ENCODE measurements around the gene KCNJ9. TPM values are rescaled to one million over a fixed set of nuclear protein-coding genes. Genes with fewer than 3 reads are reported as not detected.

The KCNJ9 gene
- total RNA-seq, 1 donor from 2014 or later = not detected

- Histone ChIP-seq H3K27me3 (ENCODE audit: control insufficient read depth, insufficient read depth, low read length) (peaks cover 28% of the 10 kb centered on the region), H3K4me3 (ENCODE audit: low read depth, low read length) (no peak overlapping the region), H3K36me3 (ENCODE audit: control insufficient read depth, insufficient read depth, low read length) (no peaks in the 10 kb centered on the region)
- no peak for DNase-seq (ENCODE audit: low read depth)
- TF ChIP-seq CTCF (IDR thresholded peaks at IDR 0.05; ENCODE audit: insufficient read depth, low read length, poor library complexity, severe bottlenecking) = no peak
Measured at GRCh38 chr1:160086456-160086892, 5.1 kb downstream of the KCNJ9 start.

DNA sequence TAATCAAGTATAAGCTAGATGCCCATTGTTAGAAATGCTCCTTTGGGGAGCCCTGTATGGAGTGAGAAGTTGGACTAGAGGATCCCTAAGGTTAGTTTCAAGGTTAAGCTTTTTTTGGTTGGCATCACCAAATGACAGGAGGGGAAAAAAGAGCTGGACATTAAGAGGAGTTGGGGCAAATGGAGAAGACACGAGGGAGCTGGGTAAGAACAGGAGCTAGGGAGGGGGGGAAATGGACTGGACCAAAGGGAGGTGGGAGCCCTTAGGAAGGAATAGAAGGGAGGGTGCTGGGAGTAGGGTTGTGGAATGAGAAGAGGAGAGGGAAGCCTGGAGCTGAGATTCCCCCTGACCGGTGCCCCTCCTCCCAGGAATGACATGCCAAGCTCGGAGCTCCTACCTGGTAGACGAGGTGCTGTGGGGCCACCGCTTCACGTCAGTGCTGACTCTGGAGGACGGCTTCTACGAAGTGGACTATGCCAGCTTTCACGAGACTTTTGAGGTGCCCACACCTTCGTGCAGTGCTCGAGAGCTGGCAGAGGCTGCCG is 5.9 kb downstream of the KCNJ9 start:
- TF ChIP-seq CTCF (IDR thresholded peaks at IDR 0.05; ENCODE audit: insufficient read depth, low read length, poor library complexity, severe bottlenecking) = no peak
- H3K36me3 ChIP-seq (ENCODE audit: control insufficient read depth, insufficient read depth, low read length) = no peaks in the 10 kb centered on the region
- peaks cover 23% of the 10 kb centered on the region for H3K27me3 ChIP-seq (ENCODE audit: control insufficient read depth, insufficient read depth, low read length)
- DNase-seq (ENCODE audit: low read depth) = no peak
- no peak overlapping the region for H3K4me3 ChIP-seq (ENCODE audit: low read depth, low read length)

- Histone ChIP-seq H3K36me3 (ENCODE audit: control insufficient read depth, insufficient read depth, low read length) (peaks cover 1% of the 10 kb centered on the region), H3K4me3 (ENCODE audit: low read depth, low read length) (no peak overlapping the region), H3K27me3 (ENCODE audit: control insufficient read depth, insufficient read depth, low read length) (no peaks in the 10 kb centered on the region)
- TF ChIP-seq CTCF (IDR thresholded peaks at IDR 0.05; ENCODE audit: insufficient read depth, low read length, poor library complexity, severe bottlenecking) = no peak
- DNase-seq (ENCODE audit: low read depth) = no peak
Measured at GRCh38 chr1:160089883-160090282, 8.5 kb downstream of the KCNJ9 start.

DNA sequence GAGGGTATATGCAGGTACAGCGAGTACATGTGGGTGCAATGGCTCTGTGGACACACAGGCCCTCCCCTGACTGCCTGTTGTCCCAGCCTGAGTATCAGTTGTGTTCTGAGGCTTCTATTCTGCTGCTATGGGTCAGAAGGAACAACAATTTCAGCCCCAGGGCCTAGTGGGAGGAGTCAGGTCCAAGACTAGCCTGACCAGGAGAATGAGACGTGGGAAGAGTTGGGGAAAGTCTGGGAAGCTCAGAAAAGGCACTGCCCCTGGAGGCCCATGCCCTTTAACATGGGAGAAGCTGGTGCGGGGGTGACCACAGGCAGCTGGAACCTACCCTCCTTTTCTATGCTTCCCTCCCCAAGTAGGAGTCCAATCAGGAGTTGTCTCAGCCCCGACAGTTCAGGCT is 9.4 kb downstream of the KCNJ9 start:
- no peak for DNase-seq (ENCODE audit: low read depth)

GRCh38 chr1:160091666-160092223 is 10.4 kb downstream of the KCNJ9 start:
- no peaks in the 10 kb centered on the region for H3K27me3 ChIP-seq (ENCODE audit: control insufficient read depth, insufficient read depth, low read length)
- no peak overlapping the region for H3K4me3 ChIP-seq (ENCODE audit: low read depth, low read length)
- H3K36me3 ChIP-seq (ENCODE audit: control insufficient read depth, insufficient read depth, low read length) = peaks cover 1% of the 10 kb centered on the region
- no peak for TF ChIP-seq CTCF (IDR thresholded peaks at IDR 0.05; ENCODE audit: insufficient read depth, low read length, poor library complexity, severe bottlenecking)
- no peak for DNase-seq (ENCODE audit: low read depth)

More for the DNA sequence above, 9.4 kb downstream of the KCNJ9 start:
- no peaks in the 10 kb centered on the region for H3K27me3 ChIP-seq (ENCODE audit: control insufficient read depth, insufficient read depth, low read length)
- H3K36me3 ChIP-seq (ENCODE audit: control insufficient read depth, insufficient read depth, low read length) = peaks cover 1% of the 10 kb centered on the region
- no peak for TF ChIP-seq CTCF (IDR thresholded peaks at IDR 0.05; ENCODE audit: insufficient read depth, low read length, poor library complexity, severe bottlenecking)
- H3K4me3 ChIP-seq (ENCODE audit: low read depth, low read length) = no peak overlapping the region
